Ureter (tissue), 1 donor: ENCODE data around the gene MAP1LC3B. TPM values are rescaled to one million over a fixed set of nuclear protein-coding genes. Genes with fewer than 3 reads are reported as not detected.

Experiments used
- DNase-seq: peaks from one replicate; pipeline ENCODE4 v3.0.0-alpha.2; 2020; ENCODE audit warnings: low spot score
- total RNA-seq: library from RNA; stranded (reverse); gene quantifications from one replicate; pipeline ENCODE4 v1.2.4, GENCODE V29; 2023
- donor health status: DM: yes; HTN: yes; CAD: no.

Gene MAP1LC3B
- total RNA-seq, 1 donor from 2014 or later: 38.3 TPM

GRCh38 chr16:87409781-87410180, 17.6 kb downstream of the MAP1LC3B start:
- DNase-seq: no peak

DNA sequence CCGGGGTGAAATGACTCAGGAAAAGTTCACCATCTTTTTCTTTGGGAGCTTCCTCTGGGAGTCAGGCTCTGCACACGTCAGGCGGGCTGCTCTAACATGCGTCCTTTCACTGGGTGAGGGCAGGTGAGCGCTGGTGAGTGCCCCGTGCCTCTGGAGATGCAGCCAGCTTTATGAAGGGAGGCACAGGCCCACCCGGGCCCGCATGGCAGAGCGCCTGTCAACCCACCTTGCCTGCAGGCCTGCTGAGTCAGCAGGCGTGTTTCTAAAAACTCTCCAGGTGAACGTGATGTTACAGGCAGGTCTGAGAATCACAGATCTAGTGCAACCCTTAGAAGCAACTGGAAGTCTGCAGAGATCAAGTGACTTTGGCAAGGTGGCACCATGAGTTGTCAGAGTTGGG, 18.4 kb downstream of the MAP1LC3B start:
- DNase-seq: no peak

- no peak for DNase-seq
Observed at GRCh38 chr16:87410968-87411367, 18.8 kb downstream of the MAP1LC3B start.

DNA sequence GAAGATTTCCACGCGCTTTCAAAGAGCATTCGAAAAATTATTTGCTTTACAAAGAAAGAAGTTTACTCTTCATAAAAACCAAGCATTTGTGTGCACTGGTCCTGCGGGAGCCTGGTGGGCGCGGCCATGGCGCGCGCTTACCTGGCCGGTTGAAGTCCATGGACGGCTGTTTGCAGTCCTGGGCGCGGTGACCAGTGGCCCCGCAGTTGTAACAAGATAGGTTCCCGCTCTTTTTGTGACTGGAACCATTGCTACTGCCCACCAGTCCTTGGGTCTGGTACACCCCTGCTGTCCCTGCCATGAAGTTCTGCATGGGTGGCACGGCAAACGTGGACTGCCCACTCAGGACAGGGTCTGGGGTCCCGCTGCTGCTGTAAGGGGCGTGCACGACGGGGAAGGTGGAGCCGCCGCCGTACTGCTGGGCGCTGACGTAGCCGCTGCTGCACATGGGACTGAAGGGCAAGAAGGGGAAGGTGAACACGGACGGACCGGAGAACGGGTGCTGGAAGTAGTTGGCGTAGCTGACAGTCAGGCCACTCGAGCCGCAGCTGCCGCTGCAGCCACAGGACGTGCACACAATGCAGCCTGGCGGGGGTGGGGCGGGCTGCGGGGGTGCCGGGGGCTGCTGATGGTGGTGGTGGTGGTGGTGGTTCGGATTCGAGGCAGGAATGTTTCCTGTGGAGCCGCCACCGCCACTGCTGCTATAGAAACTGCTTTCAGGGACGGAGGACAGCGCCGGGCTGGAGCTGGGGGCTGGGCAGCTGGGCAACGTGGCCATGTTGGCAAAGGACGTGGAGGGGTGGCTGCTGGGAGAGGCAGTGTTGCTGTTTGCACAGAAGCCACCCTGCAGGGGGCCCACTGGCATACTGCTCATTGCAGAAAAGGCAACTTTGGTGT, 19.5 kb downstream of the MAP1LC3B start:
- no peak for DNase-seq

- no peak for DNase-seq
Observed at GRCh38 chr16:87412371-87412995, 20.3 kb downstream of the MAP1LC3B start.

- DNase-seq: no peak
Observed at GRCh38 chr16:87412996-87413421, 20.9 kb downstream of the MAP1LC3B start.

DNA sequence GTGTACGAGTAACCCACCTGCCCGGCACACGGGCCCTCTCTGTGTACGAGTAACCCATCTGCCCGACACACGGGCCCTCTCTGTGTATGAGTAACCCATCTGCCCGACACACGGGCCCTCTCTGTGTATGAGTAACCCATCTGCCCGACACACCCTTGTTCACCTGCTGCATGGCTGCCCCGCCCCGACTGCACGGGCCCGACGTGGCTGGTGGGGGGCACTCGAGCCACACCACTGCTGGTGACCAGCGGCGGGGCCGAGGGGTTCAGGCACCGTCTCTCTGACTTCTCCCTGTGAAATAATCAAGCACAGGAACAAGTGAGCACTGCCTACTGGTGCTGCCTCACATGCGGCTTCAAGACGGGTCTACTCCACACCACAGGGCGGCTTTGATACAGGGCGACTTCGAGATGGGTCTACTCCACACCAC, 22.1 kb downstream of the MAP1LC3B start:
- DNase-seq: no peak

DNA sequence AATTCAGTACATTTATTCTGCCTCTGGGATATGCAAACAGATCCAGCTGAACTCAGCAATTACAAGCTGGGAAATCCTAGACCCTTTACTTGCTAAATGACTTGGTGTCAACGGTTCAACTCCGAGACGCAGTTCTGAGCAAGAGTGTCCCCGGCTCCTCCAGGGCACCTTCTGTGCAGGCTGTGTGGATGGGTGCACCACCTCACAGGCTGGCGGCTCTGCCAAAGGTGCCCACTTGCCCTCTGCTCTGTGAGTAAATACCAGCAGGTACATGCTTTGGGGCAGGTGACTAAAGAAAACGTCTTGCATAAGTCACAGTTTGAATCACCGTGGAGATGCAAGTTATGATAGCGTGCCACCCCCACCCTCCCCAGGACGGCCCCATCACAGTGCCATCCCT, 23.3 kb downstream of the MAP1LC3B start:
- DNase-seq: no peak

GRCh38 chr16:87416826-87417527, 24.8 kb downstream of the MAP1LC3B start:
- DNase-seq: no peak

DNA sequence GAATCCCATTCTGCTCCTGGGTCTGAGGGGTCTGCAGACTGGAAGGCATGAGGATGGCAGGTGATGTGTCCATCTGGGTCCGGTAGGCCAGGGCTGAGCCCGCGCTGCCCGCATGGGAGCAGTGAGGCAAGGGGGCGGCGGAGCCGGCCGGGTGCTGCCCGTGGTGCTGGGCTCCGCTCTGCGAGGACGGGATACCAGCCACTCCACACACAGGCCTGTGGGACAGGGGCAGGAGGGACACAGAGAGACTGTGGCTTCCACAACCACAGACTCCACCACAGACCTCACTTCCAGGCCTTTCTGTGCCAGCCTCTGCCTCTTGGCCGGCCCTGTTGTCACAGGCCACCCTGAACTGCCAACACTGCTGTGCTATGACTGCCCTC, 25.4 kb downstream of the MAP1LC3B start:
- DNase-seq: no peak

- DNase-seq: no peak
Observed at GRCh38 chr16:87418216-87418615, 26.1 kb downstream of the MAP1LC3B start.

- no peak for DNase-seq
Observed at GRCh38 chr16:87418644-87419043, 26.5 kb downstream of the MAP1LC3B start.

DNA sequence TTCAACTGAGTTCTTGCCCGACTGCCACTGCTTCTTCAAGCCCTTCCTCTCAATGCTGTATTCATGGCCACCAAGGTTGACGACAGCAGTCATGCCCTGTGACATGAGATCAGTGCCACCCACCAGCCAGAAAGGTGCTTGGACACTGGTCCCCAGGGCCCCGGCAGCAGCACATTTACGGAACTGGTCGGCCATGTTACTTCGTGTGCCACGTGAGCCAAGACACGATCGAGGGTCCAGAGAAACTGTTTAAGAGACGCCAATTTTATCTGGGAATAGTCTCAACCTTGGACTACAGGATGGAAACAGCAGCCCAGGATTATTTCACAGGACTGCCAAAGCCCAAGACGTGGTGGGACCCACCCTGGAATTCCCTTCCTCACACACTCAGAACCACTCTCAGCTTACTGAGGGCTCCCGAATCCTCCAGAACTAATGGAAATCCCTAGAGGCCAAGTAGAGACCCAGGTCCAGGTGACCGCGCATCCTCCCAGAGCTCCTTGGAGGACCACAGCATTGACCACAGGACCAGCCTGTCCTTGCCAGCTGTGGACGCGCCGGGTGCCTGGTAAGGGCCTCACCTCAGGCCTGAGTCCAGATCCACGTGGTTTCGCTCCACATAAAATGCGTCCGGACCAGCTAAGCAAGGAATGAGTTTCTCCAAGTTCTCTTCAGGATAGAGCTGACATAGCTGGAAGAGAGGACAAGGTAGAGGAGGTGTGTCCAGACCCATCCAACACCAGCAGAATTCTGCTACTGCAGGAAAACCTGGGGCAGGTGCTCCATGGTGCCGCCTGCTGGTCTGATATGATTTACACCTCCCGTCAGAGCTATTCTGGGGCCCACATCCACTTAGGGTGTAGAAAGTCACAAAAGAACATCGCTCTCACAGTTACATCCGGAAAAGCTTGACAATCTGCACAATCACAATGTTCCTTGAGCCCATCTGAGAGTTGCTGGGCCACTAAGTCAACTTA, 28.2 kb downstream of the MAP1LC3B start:
- DNase-seq: no peak

GRCh38 chr16:87421003-87421912, 29.1 kb downstream of the MAP1LC3B start:
- no peak for DNase-seq

- no peak for DNase-seq
Observed at GRCh38 chr16:87422106-87422505, 30.0 kb downstream of the MAP1LC3B start.

GRCh38 chr16:87423429-87423828, 31.3 kb downstream of the MAP1LC3B start:
- no peak for DNase-seq

GRCh38 chr16:87424266-87424665, 32.1 kb downstream of the MAP1LC3B start:
- DNase-seq: no peak

- DNase-seq: no peak
Observed at GRCh38 chr16:87425941-87426340, 33.8 kb downstream of the MAP1LC3B start.

GRCh38 chr16:87426423-87427215, 34.5 kb downstream of the MAP1LC3B start:
- DNase-seq: no peak
